GM23248 (cell line): ENCODE results near the gene ATP13A3. TPM values are rescaled to one million over a fixed set of nuclear protein-coding genes. Genes with fewer than 3 reads are reported as not detected.
A peak's percentile ranks its signal among the peaks of the same experiment; 100 is the strongest.

ENCODE experiments used
- DNase-seq: peaks from one replicate; pipeline ENCODE4 v3.0.0-alpha.2; 2015
- H2AFZ ChIP-seq: fragments of 200-600 bp; sonication (generic); 2 replicates; pipeline ENCODE4 v1.6.1; 2016; ENCODE audit warnings: antibody characterized with exemption
- H3F3A ChIP-seq: fragments of 200-600 bp; sonication (generic); 2 replicates; pipeline ENCODE4 v1.6.1; 2016; ENCODE audit warnings: mild to moderate bottlenecking, antibody characterized with exemption, mixed run types; ENCODE audit not compliant: insufficient read depth
- H3K27ac ChIP-seq: fragments of 200-600 bp; sonication (generic); 2 replicates; pipeline ENCODE4 v1.5.1; 2016; ENCODE audit warnings: mild to moderate bottlenecking
- H3K27me3 ChIP-seq: fragments of 200-600 bp; sonication (generic); replicated peaks from 2 replicates; pipeline ENCODE4 v1.6.1; 2016; ENCODE audit warnings: mild to moderate bottlenecking; ENCODE audit not compliant: insufficient read depth
- H3K36me3 ChIP-seq: fragments of 200-600 bp; sonication (generic); 2 replicates; pipeline ENCODE4 v1.6.1; 2016; ENCODE audit warnings: low read depth, mild to moderate bottlenecking
- H3K4me1 ChIP-seq: fragments of 200-600 bp; sonication (generic); 2 replicates; pipeline ENCODE4 v1.6.1; 2016; ENCODE audit warnings: mild to moderate bottlenecking; ENCODE audit not compliant: insufficient read depth
- H3K4me2 ChIP-seq: fragments of 200-600 bp; sonication (generic); one replicate; pipeline ENCODE4 v1.6.1; 2016; ENCODE audit warnings: mild to moderate bottlenecking; ENCODE audit not compliant: unreplicated experiment
- H3K4me3 ChIP-seq: fragments of 200-600 bp; sonication (generic); 2 replicates; pipeline ENCODE4 v1.5.1; 2016; ENCODE audit warnings: mild to moderate bottlenecking
- H3K79me2 ChIP-seq: fragments of 200-600 bp; sonication (generic); 2 replicates; pipeline ENCODE4 v1.6.1; 2016; ENCODE audit warnings: mild to moderate bottlenecking; ENCODE audit not compliant: insufficient read depth
- H3K9ac ChIP-seq: fragments of 200-600 bp; sonication (generic); 2 replicates; pipeline ENCODE4 v1.6.1; 2016; ENCODE audit warnings: mild to moderate bottlenecking
- H3K9me2 ChIP-seq: fragments of 200-600 bp; sonication (generic); 2 replicates; pipeline ENCODE4 v1.6.1; 2016; ENCODE audit warnings: mixed run types, mild to moderate bottlenecking, moderate library complexity; ENCODE audit not compliant: insufficient read depth
- H3K9me3 ChIP-seq: fragments of 200-600 bp; sonication (generic); one replicate; pipeline ENCODE4 v1.6.1; 2017; ENCODE audit warnings: low read depth
- H4K20me1 ChIP-seq: fragments of 200-600 bp; sonication (generic); 2 replicates; pipeline ENCODE4 v1.6.0; 2016; ENCODE audit not compliant: insufficient read depth
- EZH2 ChIP-seq: fragments of 200-600 bp; sonication (generic); IDR thresholded peaks from 2 replicates; pipeline ENCODE4 v1.6.1; 2018; ENCODE audit warnings: antibody characterized with exemption, mild to moderate bottlenecking; ENCODE audit not compliant: insufficient read depth, poor library complexity, severe bottlenecking
- EZH2phosphoT487 ChIP-seq: fragments of 200-600 bp; sonication (generic); IDR thresholded peaks from 2 replicates; pipeline ENCODE4 v1.6.1; 2018; ENCODE audit warnings: antibody characterized with exemption, moderate library complexity, mild to moderate bottlenecking, low read depth; ENCODE audit not compliant: insufficient read depth
- WGBS, 2 experiments: methylation state at CpG; one replicate each; pipeline ENCODE4 v1.1.6; 2015 to 2017; ENCODE audit warnings: low lambda C conversion rate in 2 of 2, low coverage in 1 of 2; ENCODE audit errors: missing lambda C conversion rate in 2 of 2; 5-methylcytosine and 5-hydroxymethylcytosine counted together
- in situ Hi-C: fragments of 300-500 bp; cut with MboI; formaldehyde crosslinking; loops from 2 replicates; pipeline ENCODE4 v1.15.0; 2020
- polyA plus RNA-seq: library from polyadenylated mRNA; unstranded; fragments of >200 nt; fragmentation: Nextera tagmentation; extraction: Ambion mirVana; gene quantifications from 2 replicates; pipeline ENCODE4 v1.2.1, GENCODE V29; 2016
- total RNA-seq: library from RNA; depleted of rRNA; stranded (reverse); fragments of >200 nt; shearing (Covaris generic); gene quantifications from 2 replicates; pipeline ENCODE4 v1.2.3, GENCODE V29; 2014

ATP13A3 gene
- total and polyA plus RNA-seq, 2 experiments from 2014 or later, result 22.3 to 232 TPM

- peaks cover 5% of the 10 kb centered on the region; the same call in 1 of the 2 replicates for H4K20me1 ChIP-seq
- 0 out of 2 replicates have a peak, but pooled peaks cover 1% of the 10 kb centered on the region for H3K36me3 ChIP-seq
- peak; percentile 37 for DNase-seq
- H3K9me3 ChIP-seq, result no peaks in the 10 kb centered on the region
- H3K4me2 ChIP-seq, result no peak overlapping the region
- H3K4me1 ChIP-seq, result peaks cover 46% of the 10 kb centered on the region
- 62 to 66% methylated on average over 2 of the region's 2 CpGs for WGBS, 2 experiments
- in situ Hi-C loops, result no loop called here
- peaks cover 100% of the 10 kb centered on the region for H3K79me2 ChIP-seq
- H3K4me3 ChIP-seq, result no peak overlapping the region
- no peak overlapping the region for H2AFZ ChIP-seq
- no peaks in the 10 kb centered on the region for H3K27me3 ChIP-seq
- 0 out of 2 replicates have a peak, but pooled peaks cover 7% of the 10 kb centered on the region for H3F3A ChIP-seq
- no peaks in the 10 kb centered on the region for H3K9me2 ChIP-seq
- 0 out of 2 replicates have a peak overlapping the region, but pooled peaks have one; percentile 0 for H3K27ac ChIP-seq
- H3K9ac ChIP-seq, result no peak overlapping the region
- TF ChIP-seq EZH2phosphoT487, result no peak
- no peak for TF ChIP-seq EZH2
These were observed 19.9 kb downstream of the ATP13A3 start for GRCh38 chr3:194466761-194467356.

- H4K20me1 ChIP-seq, result peaks cover 5% of the 10 kb centered on the region; the same call in 1 of the 2 replicates
- no peak overlapping the region for H3K27ac ChIP-seq
- TF ChIP-seq EZH2phosphoT487 (no peak), EZH2 (no peak)
- no peaks in the 10 kb centered on the region for H3K27me3 ChIP-seq
- 0 out of 2 replicates have a peak, but pooled peaks cover 9% of the 10 kb centered on the region for H3F3A ChIP-seq
- no peak overlapping the region for H3K9ac ChIP-seq
- no peak for DNase-seq
- H3K4me1 ChIP-seq, result peaks cover 45% of the 10 kb centered on the region
- H3K9me2 ChIP-seq, result no peaks in the 10 kb centered on the region
- H3K4me3 ChIP-seq, result no peak overlapping the region
- WGBS, 2 experiments, result 89 to 93% methylated on average over 5 of the region's 5 CpGs
- in situ Hi-C loops, result no loop called here
- no peak overlapping the region for H3K4me2 ChIP-seq
- H3K9me3 ChIP-seq, result no peaks in the 10 kb centered on the region
- peaks cover 100% of the 10 kb centered on the region for H3K79me2 ChIP-seq
- no peak overlapping the region for H2AFZ ChIP-seq
- peaks cover 9% of the 10 kb centered on the region; the same call in 1 of the 2 replicates for H3K36me3 ChIP-seq
These were observed 20.8 kb downstream of the ATP13A3 start for GRCh38 chr3:194465920-194466570.

DNA sequence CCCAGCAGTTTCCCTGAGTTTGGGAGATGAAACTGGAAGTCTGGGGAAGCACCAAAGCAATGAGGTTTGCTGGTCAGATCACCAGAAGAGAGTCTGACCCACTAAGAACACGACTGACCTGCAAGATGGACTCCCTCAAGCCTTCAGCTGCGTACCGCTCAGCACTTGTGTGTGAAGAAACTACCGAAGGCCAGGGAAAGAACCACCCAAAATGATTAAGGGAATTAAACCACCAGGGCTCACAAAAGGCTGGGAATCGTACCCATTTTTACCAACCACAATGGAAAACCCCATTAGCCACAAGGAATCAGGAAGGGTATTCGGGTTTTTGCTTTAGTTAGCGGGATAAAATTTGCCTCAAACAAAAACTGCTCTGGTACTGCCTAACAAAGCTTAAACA is 21.6 kb downstream of the ATP13A3 start:
- no peaks in the 10 kb centered on the region for H3K9me2 ChIP-seq
- no peak overlapping the region for H3K4me3 ChIP-seq
- TF ChIP-seq EZH2phosphoT487 (no peak), EZH2 (no peak)
- WGBS, 2 experiments, result 96% methylated on average over 7 of the region's 7 CpGs
- no peak overlapping the region for H3K9ac ChIP-seq
- no peaks in the 10 kb centered on the region for H3K27me3 ChIP-seq
- peaks cover 38% of the 10 kb centered on the region for H3K4me1 ChIP-seq
- H4K20me1 ChIP-seq, result no peaks in the 10 kb centered on the region
- in situ Hi-C loops, result no loop called here
- H3K27ac ChIP-seq, result no peak overlapping the region
- H3K4me2 ChIP-seq, result no peak overlapping the region
- H3F3A ChIP-seq, result 0 out of 2 replicates have a peak, but pooled peaks cover 10% of the 10 kb centered on the region
- no peak overlapping the region for H2AFZ ChIP-seq
- H3K36me3 ChIP-seq, result peaks cover 17% of the 10 kb centered on the region
- H3K9me3 ChIP-seq, result no peaks in the 10 kb centered on the region
- H3K79me2 ChIP-seq, result peaks cover 100% of the 10 kb centered on the region
- DNase-seq, result no peak

DNA sequence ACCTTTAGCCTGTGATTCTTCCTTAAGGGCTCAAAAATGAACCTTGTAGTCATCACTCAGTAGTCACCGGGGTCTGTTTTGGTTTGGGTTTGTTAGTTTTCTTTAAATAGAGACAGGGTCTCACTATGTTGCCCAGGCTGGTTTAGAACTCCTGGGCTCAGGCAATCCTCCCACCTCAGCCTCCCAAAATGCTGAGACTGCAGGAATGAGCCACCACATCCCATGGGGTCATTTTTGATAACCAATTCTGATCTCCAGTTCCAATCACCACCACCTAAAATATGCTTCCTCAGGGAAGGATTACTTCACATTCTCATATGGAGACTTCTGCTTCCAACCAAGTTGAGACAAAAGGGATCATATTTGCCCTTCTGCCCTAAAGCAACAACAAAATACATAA is 22.1 kb downstream of the ATP13A3 start:
- in situ Hi-C loops, result no loop called here
- peaks cover 32% of the 10 kb centered on the region for H3K4me1 ChIP-seq
- no peaks in the 10 kb centered on the region for H3K9me2 ChIP-seq
- TF ChIP-seq EZH2phosphoT487 (no peak), EZH2 (no peak)
- peaks cover 100% of the 10 kb centered on the region for H3K79me2 ChIP-seq
- peaks cover 23% of the 10 kb centered on the region for H3K36me3 ChIP-seq
- H3K4me2 ChIP-seq, result no peak overlapping the region
- no peak overlapping the region for H2AFZ ChIP-seq
- H3K9ac ChIP-seq, result no peak overlapping the region
- no peaks in the 10 kb centered on the region for H4K20me1 ChIP-seq
- no peaks in the 10 kb centered on the region for H3K9me3 ChIP-seq
- H3K27ac ChIP-seq, result no peak overlapping the region
- DNase-seq, result no peak
- no peaks in the 10 kb centered on the region for H3K27me3 ChIP-seq
- no peak overlapping the region for H3K4me3 ChIP-seq
- H3F3A ChIP-seq, result peaks cover 15% of the 10 kb centered on the region; the same call in 1 of the 2 replicates
- 94 to 96% methylated on average over 1 of the region's 1 CpG for whole genome bisulfite sequencing, 2 experiments
